GM12878 (cell line): ENCODE results near the gene VSTM2B. TPM values are rescaled to one million over a fixed set of nuclear protein-coding genes. Genes with fewer than 3 reads are reported as not detected.
A peak's percentile ranks its signal among the peaks of the same experiment; 100 is the strongest.

Experiments
- ATAC-seq: fragments of 200-7000 bp; cut with Tn5 transposase; 3 replicates; pipeline ENCODE4 v1.9.1; 2020; ENCODE audit warnings: mild to moderate bottlenecking, moderate library complexity
- BruUV-seq: library from RNA; stranded (reverse); fragments of 400-500 nt; replicated peaks from 2 replicates; lab custom pipeline; 2021; lab: Mats Ljungman, UMichigan
- CTCF ChIA-PET: fragments of 300-600 bp; sonication (Branson Sonifier 250); formaldehyde crosslinking; extraction: SDS; loops from one replicate; lab custom pipeline; 2021; ENCODE audit warnings: inconsistent platforms; lab: Yijun Ruan, JAX
- POLR2A ChIA-PET: fragments of 350-600 bp; formaldehyde crosslinking; extraction: SDS; loops from one replicate; lab custom pipeline; 2021; ENCODE audit warnings: inconsistent platforms; lab: Charles Lee
- RAD21 ChIA-PET: fragments of 300-600 bp; sonication (Branson Sonifier 250); formaldehyde crosslinking; loops from one replicate; lab custom pipeline; 2023; ENCODE audit warnings: antibody characterized with exemption; ENCODE audit not compliant: unreplicated experiment; lab: Charles Lee
- SMC1A ChIA-PET: fragments of 300-600 bp; sonication (Branson Sonifier 250); formaldehyde crosslinking; loops from one replicate; lab custom pipeline; 2023; ENCODE audit not compliant: unreplicated experiment, uncharacterized antibody; lab: Charles Lee
- DNase-seq: peaks from one replicate; pipeline ENCODE4 v3.0.0-alpha.2; 2011; ENCODE audit warnings: low read depth, low spot score
- FAIRE-seq: peaks from 3 replicates; lab custom pipeline; 2011; peaks lifted over from hg19 to GRCh38; lab: Jason Lieb, UNC
- H2AFZ ChIP-seq: 2 replicates; pipeline ENCODE4 v1.6.0; 2011; ENCODE audit warnings: low read depth, low read length, control low read depth; ENCODE audit not compliant: control insufficient read depth
- H3K27ac ChIP-seq: 2 replicates; pipeline ENCODE4 v1.5.1; 2011; ENCODE audit warnings: control low read depth; ENCODE audit not compliant: control insufficient read depth, insufficient read depth
- H3K27me3 ChIP-seq, 2 experiments: replicated peaks in 1 of 2; 2 replicates each; pipeline versions ENCODE4 v1.6.0 to v1.6.1; 2011; ENCODE audit warnings: low read length in 1 of 2; ENCODE audit not compliant: control insufficient read depth in 2 of 2, insufficient read depth in 2 of 2
- H3K36me3 ChIP-seq, 2 experiments: 2 replicates each; pipeline ENCODE4 v1.5.1; 2011; ENCODE audit warnings: low read length in 1 of 2; ENCODE audit not compliant: control insufficient read depth in 2 of 2, insufficient read depth in 2 of 2
- H3K4me1 ChIP-seq: 2 replicates; pipeline ENCODE4 v1.6.1; 2011; ENCODE audit warnings: mild to moderate bottlenecking, low read length, moderate library complexity, mixed read lengths; ENCODE audit not compliant: control insufficient read depth, insufficient read depth
- H3K4me2 ChIP-seq: 2 replicates; pipeline ENCODE4 v1.6.0; 2011; ENCODE audit warnings: control low read depth; ENCODE audit not compliant: control insufficient read depth, insufficient read depth
- H3K4me3 ChIP-seq: fragments of 200-600 bp; sonication (generic); 2 replicates; pipeline ENCODE4 v1.5.1; 2016
- H3K79me2 ChIP-seq: 2 replicates; pipeline ENCODE4 v1.6.0; 2011; ENCODE audit warnings: low read length; ENCODE audit not compliant: control insufficient read depth, insufficient read depth
- H3K9ac ChIP-seq: 2 replicates; pipeline ENCODE4 v1.8.0; 2011; ENCODE audit warnings: low read length, control low read depth, mixed read lengths; ENCODE audit not compliant: control insufficient read depth, insufficient read depth
- H3K9me3 ChIP-seq: replicated peaks from 3 replicates; pipeline ENCODE4 v1.5.1; 2011; ENCODE audit warnings: mild to moderate bottlenecking, low read length; ENCODE audit not compliant: control insufficient read depth, insufficient read depth
- H4K20me1 ChIP-seq: 2 replicates; pipeline ENCODE4 v1.6.0; 2011; ENCODE audit not compliant: control insufficient read depth, insufficient read depth
- BCL3 ChIP-seq: IDR thresholded peaks from 2 replicates; pipeline ENCODE4 v1.6.1; 2011; ENCODE audit warnings: borderline replicate concordance, low read depth, mild to moderate bottlenecking, moderate library complexity, low read length; ENCODE audit not compliant: insufficient read depth, poor library complexity, severe bottlenecking
- BHLHE40 ChIP-seq, 2 experiments: fragments of 450-650 bp in 1 of 2; IDR thresholded peaks; 2 replicates each; pipeline ENCODE4 v1.6.1; 2011 to 2017; ENCODE audit warnings: low read depth in 2 of 2, borderline replicate concordance in 1 of 2, improper control_type of control experiment in 1 of 2, low read length in 1 of 2, mild to moderate bottlenecking in 1 of 2
- FOXK2 ChIP-seq: fragments of 450-650 bp; IDR thresholded peaks from 2 replicates; pipeline ENCODE4 v1.6.1; 2017; ENCODE audit warnings: mild to moderate bottlenecking, moderate library complexity
- SKIL ChIP-seq: fragments of 450-650 bp; IDR thresholded peaks from 2 replicates; pipeline ENCODE4 v1.6.1; 2017; ENCODE audit warnings: mild to moderate bottlenecking, low read depth, inconsistent platforms; ENCODE audit not compliant: poor library complexity, severe bottlenecking
- TCF7 ChIP-seq: IDR thresholded peaks from 2 replicates; pipeline ENCODE4 v1.6.1; 2014; ENCODE audit warnings: antibody characterized with exemption, borderline replicate concordance
- WGBS: methylation state at CpG from one replicate; pipeline ENCODE4 v1.1.6; 2016; ENCODE audit warnings: low lambda C conversion rate; ENCODE audit not compliant: insufficient replicate concordance, insufficient coverage; ENCODE audit errors: missing lambda C conversion rate; 5-methylcytosine and 5-hydroxymethylcytosine counted together
- in situ Hi-C: fragments of 300-500 bp; cut with MboI; formaldehyde crosslinking; loops from 9 replicates; pipeline ENCODE4 v1.14.3; 2018; ENCODE audit warnings: mixed read lengths
- intact Hi-C: fragments of 100-400 bp; cut with micrococcal nuclease; formaldehyde crosslinking; loops from one replicate; pipeline ENCODE4 v1.14.2; 2022; ENCODE audit not compliant: unreplicated experiment
- polyA plus RNA-seq, 11 experiments: library from polyadenylated mRNA; depleted of rRNA in 4 of 11; unstranded in 6 of 11; stranded (reverse) in 5 of 11; fragments of >200 nt; fragmentation: Nextera tagmentation in 4 of 11; fragmentation: Illumina TruSeq in 1 of 11; extraction: Ambion mirVana in 4 of 11; extraction: Trizol in 1 of 11; gene quantifications; 1 replicate in 1 of 11; 2 replicates in 10 of 11; pipeline versions ENCODE4 v1.2.1 to v1.2.3, GENCODE V29; 2011 to 2016; ENCODE audit warnings: inconsistent platforms in 2 of 11, missing spikeins in 2 of 11, low read depth in 1 of 11
- total RNA-seq, 4 experiments: library from RNA; depleted of rRNA in 3 of 4; stranded (reverse); fragments of >200 nt in 3 of 4; fragmentation: Illumina TruSeq in 1 of 4; extraction: Trizol in 1 of 4; gene quantifications; 2 replicates each; pipeline versions ENCODE4 v1.2.1 to v1.2.3, GENCODE V29; 2013 to 2021
- TF ChIP-seq, protein P1 (sequence below): fragments of 450-650 bp; IDR thresholded peaks from 2 replicates; pipeline ENCODE4 v1.6.1; 2017; ENCODE audit warnings: mild to moderate bottlenecking

The VSTM2B gene
- total and polyA plus RNA-seq, 10 of the 15 experiments (the other 5 are each of a cell fraction or from before 2014, with no cell fraction given), result not detected

DNA sequence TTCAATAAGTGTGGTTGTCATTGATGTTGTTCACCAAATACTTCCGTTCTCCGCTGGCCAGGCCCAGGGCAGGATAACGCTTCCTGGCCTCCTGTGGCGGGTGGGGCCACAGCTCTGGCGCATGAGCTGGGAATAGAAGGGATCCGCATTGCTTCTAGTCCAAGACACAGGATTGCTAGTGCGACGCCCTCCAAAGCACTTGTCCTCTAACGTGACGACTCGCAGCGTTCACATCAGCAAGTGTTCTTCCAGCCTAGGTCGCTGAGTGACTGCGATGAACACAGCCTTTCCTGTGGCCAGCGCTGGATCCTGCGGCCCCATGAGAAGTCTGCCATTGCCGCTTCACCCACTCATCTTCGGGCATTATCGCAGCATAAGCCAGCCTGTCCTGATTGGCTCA lies 39.4 kb downstream of the VSTM2B start:
- no peak overlapping the region for H3K27ac ChIP-seq
- BruUV-seq, result no TSS peak
- H3K36me3 ChIP-seq, result no peaks in the 10 kb centered on the region
- ChIA-PET POLR2A (interaction anchor here (1.0 kb wide), 1 partner anchor 11 kb away, joined by 3 read pairs; no protein-coding TSS in a partner anchor), CTCF (no interaction called here), RAD21 (no interaction called here), SMC1A (no interaction called here)
- no peak overlapping the region for H3K9ac ChIP-seq
- H3K79me2 ChIP-seq, result no peaks in the 10 kb centered on the region
- no peaks in the 10 kb centered on the region for H3K4me1 ChIP-seq
- no peak overlapping the region for H3K4me3 ChIP-seq
- no peaks in the 10 kb centered on the region for H4K20me1 ChIP-seq
- ATAC-seq, result no peak
- no peak for DNase-seq
- intact Hi-C loops (no loop called here), in situ Hi-C loops (no loop called here)
- 69% methylated on average over 19 of the region's 19 CpGs for WGBS
- H3K9me3 ChIP-seq, result no peaks in the 10 kb centered on the region; the same call in 2 of the 3 replicates
- no peak for FAIRE-seq
- no peak overlapping the region for H2AFZ ChIP-seq
- no peaks in the 10 kb centered on the region for H3K27me3 ChIP-seq
- no peak overlapping the region for H3K4me2 ChIP-seq
- peak; percentile 20 for TF ChIP-seq BCL3
- TF ChIP-seq TCF7, result no peak

DNA sequence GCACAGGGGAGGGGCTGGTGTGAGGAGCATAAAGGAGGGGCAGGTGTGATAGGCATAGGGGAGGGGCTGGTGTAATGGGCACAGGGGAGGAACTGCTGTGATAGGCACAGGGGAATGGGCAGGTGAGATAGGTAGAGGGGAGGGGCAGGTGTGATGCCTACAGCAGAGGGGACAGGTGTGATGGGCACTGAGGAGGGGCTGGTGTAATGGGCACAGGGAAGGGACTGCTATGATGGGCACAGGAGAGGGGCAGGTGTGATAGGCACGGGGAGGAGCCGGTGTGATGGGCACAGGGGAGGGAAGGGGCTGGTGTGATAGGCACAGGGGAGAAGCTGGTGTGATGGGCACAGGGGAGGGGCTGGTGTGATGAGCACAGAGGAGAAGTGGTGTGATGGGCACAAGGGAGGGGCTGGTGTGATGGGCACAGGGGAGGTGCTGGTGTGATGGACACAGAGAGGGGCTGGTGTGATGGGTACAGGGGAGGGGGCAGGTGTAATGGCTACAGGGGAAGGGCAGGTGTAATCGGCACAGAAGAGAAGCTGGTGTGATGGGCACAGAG lies 40.8 kb downstream of the VSTM2B start:
- in situ Hi-C loops (no loop called here), intact Hi-C loops (no loop called here)
- no peak overlapping the region for H3K27ac ChIP-seq
- DNase-seq (no peak), ATAC-seq (no peak), FAIRE-seq (no peak)
- ChIA-PET POLR2A (no interaction called here), CTCF (no interaction called here), SMC1A (no interaction called here), RAD21 (no interaction called here)
- H3K27me3 ChIP-seq, result no peaks in the 10 kb centered on the region
- no peak overlapping the region for H3K4me3 ChIP-seq
- H3K4me1 ChIP-seq, result no peaks in the 10 kb centered on the region
- no peaks in the 10 kb centered on the region for H4K20me1 ChIP-seq
- H3K9ac ChIP-seq, result no peak overlapping the region
- no peaks in the 10 kb centered on the region for H3K36me3 ChIP-seq
- H3K4me2 ChIP-seq, result no peak overlapping the region
- H3K79me2 ChIP-seq, result no peaks in the 10 kb centered on the region
- H2AFZ ChIP-seq, result no peak overlapping the region
- WGBS, result 33% methylated on average over 3 of the region's 3 CpGs
- H3K9me3 ChIP-seq, result no peaks in the 10 kb centered on the region
- no TSS peak for BruUV-seq
- TF ChIP-seq SKIL, result no peak
- TF ChIP-seq, protein P1, sequence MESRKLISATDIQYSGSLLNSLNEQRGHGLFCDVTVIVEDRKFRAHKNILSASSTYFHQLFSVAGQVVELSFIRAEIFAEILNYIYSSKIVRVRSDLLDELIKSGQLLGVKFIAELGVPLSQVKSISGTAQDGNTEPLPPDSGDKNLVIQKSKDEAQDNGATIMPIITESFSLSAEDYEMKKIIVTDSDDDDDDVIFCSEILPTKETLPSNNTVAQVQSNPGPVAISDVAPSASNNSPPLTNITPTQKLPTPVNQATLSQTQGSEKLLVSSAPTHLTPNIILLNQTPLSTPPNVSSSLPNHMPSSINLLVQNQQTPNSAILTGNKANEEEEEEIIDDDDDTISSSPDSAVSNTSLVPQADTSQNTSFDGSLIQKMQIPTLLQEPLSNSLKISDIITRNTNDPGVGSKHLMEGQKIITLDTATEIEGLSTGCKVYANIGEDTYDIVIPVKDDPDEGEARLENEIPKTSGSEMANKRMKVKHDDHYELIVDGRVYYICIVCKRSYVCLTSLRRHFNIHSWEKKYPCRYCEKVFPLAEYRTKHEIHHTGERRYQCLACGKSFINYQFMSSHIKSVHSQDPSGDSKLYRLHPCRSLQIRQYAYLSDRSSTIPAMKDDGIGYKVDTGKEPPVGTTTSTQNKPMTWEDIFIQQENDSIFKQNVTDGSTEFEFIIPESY, result no peak
- TF ChIP-seq FOXK2, result no peak
- TF ChIP-seq BHLHE40 (IDR thresholded peaks at IDR 0.05; ENCODE audit: borderline replicate concordance in 1 of 2, low read depth in 2 of 2, low read length in 1 of 2), result no peak
